ENCODE data around the gene PSMA3.

DNA sequence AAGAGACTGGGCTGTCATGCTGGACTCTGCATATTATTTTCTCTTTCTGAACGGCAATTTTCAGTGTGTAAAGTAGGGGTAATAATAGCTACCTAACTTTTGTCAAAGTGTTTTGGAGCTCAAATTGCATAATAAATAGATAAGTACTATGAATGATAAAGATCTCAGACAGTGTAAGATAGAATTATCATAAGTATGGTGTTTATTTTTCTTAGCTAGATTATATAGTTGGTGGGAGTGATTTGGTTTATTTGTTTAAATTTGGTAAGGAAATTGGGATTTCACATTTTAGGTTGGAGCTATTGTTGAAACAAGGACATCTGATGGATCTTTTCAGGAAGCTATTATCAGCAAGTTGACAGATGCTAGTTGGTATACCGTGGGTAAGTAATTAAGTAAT, 61.1 kb downstream of the PSMA3 start:
- no peak for TF ChIP-seq EZH2 (IDR thresholded peaks at IDR 0.05; ENCODE audit: low read depth)
- TF ChIP-seq, protein P1, sequence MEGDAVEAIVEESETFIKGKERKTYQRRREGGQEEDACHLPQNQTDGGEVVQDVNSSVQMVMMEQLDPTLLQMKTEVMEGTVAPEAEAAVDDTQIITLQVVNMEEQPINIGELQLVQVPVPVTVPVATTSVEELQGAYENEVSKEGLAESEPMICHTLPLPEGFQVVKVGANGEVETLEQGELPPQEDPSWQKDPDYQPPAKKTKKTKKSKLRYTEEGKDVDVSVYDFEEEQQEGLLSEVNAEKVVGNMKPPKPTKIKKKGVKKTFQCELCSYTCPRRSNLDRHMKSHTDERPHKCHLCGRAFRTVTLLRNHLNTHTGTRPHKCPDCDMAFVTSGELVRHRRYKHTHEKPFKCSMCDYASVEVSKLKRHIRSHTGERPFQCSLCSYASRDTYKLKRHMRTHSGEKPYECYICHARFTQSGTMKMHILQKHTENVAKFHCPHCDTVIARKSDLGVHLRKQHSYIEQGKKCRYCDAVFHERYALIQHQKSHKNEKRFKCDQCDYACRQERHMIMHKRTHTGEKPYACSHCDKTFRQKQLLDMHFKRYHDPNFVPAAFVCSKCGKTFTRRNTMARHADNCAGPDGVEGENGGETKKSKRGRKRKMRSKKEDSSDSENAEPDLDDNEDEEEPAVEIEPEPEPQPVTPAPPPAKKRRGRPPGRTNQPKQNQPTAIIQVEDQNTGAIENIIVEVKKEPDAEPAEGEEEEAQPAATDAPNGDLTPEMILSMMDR (conservative IDR thresholded peaks at IDR 0.05): no peak

Data from PC-9 (cell line).